Measurements from ENCODE around the gene SLC12A7. TPM values are rescaled to one million over a fixed set of nuclear protein-coding genes. Genes with fewer than 3 reads are reported as not detected.

The SLC12A7 gene
- total RNA-seq, 1 experiment from 2014 or later = 28.1 TPM

GRCh38 chr5:1150866-1151265 lies 39.0 kb upstream of the SLC12A7 start:
- no peak for ATAC-seq
- ChIA-PET POLR2A (no interaction called here), CTCF (interaction anchor here (0.7 to 2.5 kb wide), 3 partner anchors 12 to 494 kb away, joined by 3 to 5 read pairs (median 4); no protein-coding TSS in a partner anchor)
- Mint-ChIP-seq H3K36me3 (no peaks in the 10 kb centered on the region), H3K4me1 (peaks cover 8% of the 10 kb centered on the region), H3K9me3 (no peaks in the 10 kb centered on the region), H3K27me3 (ENCODE audit: low read depth) (peaks cover 16% of the 10 kb centered on the region), H3K4me3 (no peak overlapping the region), H3K27ac (no peak overlapping the region)
- no peak for DNase-seq (ENCODE audit: low spot score)
- TF ChIP-seq CREB1 (CRISPR knock-in tag; IDR thresholded peaks at IDR 0.05) (no peak), HMGA2 (CRISPR knock-in tag; IDR thresholded peaks at IDR 0.05) (no peak), ELF4 (CRISPR knock-in tag; IDR thresholded peaks at IDR 0.05; ENCODE audit: low read depth) (no peak)
- TF ChIP-seq, protein P1, sequence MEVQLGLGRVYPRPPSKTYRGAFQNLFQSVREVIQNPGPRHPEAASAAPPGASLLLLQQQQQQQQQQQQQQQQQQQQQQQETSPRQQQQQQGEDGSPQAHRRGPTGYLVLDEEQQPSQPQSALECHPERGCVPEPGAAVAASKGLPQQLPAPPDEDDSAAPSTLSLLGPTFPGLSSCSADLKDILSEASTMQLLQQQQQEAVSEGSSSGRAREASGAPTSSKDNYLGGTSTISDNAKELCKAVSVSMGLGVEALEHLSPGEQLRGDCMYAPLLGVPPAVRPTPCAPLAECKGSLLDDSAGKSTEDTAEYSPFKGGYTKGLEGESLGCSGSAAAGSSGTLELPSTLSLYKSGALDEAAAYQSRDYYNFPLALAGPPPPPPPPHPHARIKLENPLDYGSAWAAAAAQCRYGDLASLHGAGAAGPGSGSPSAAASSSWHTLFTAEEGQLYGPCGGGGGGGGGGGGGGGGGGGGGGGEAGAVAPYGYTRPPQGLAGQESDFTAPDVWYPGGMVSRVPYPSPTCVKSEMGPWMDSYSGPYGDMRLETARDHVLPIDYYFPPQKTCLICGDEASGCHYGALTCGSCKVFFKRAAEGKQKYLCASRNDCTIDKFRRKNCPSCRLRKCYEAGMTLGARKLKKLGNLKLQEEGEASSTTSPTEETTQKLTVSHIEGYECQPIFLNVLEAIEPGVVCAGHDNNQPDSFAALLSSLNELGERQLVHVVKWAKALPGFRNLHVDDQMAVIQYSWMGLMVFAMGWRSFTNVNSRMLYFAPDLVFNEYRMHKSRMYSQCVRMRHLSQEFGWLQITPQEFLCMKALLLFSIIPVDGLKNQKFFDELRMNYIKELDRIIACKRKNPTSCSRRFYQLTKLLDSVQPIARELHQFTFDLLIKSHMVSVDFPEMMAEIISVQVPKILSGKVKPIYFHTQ (CRISPR knock-in tag; IDR thresholded peaks at IDR 0.05) = no peak
- TF ChIP-seq, protein P2, sequence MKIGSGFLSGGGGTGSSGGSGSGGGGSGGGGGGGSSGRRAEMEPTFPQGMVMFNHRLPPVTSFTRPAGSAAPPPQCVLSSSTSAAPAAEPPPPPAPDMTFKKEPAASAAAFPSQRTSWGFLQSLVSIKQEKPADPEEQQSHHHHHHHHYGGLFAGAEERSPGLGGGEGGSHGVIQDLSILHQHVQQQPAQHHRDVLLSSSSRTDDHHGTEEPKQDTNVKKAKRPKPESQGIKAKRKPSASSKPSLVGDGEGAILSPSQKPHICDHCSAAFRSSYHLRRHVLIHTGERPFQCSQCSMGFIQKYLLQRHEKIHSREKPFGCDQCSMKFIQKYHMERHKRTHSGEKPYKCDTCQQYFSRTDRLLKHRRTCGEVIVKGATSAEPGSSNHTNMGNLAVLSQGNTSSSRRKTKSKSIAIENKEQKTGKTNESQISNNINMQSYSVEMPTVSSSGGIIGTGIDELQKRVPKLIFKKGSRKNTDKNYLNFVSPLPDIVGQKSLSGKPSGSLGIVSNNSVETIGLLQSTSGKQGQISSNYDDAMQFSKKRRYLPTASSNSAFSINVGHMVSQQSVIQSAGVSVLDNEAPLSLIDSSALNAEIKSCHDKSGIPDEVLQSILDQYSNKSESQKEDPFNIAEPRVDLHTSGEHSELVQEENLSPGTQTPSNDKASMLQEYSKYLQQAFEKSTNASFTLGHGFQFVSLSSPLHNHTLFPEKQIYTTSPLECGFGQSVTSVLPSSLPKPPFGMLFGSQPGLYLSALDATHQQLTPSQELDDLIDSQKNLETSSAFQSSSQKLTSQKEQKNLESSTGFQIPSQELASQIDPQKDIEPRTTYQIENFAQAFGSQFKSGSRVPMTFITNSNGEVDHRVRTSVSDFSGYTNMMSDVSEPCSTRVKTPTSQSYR (CRISPR knock-in tag; IDR thresholded peaks at IDR 0.05) = no peak

- ATAC-seq (no peak; the same call in 1 of the 2 replicates), DNase-seq (ENCODE audit: low spot score) (no peak)
- H3K9me3 Mint-ChIP-seq = no peaks in the 10 kb centered on the region
- no peaks in the 10 kb centered on the region for H3K36me3 Mint-ChIP-seq
- H3K4me3 Mint-ChIP-seq = no peak overlapping the region
- no peak overlapping the region for H3K27ac Mint-ChIP-seq
- POLR2A ChIA-PET = no interaction called here
- CTCF ChIA-PET = no interaction called here
- TF ChIP-seq ZNF423 (CRISPR knock-in tag; IDR thresholded peaks at IDR 0.05) (no peak), SMAD3 (CRISPR knock-in tag; IDR thresholded peaks at IDR 0.05; ENCODE audit: borderline replicate concordance) (no peak)
- no peaks in the 10 kb centered on the region for H3K27me3 Mint-ChIP-seq (ENCODE audit: low read depth)
- peaks cover 9% of the 10 kb centered on the region for H3K4me1 Mint-ChIP-seq
Observed at GRCh38 chr5:1144638-1145396, 33.0 kb upstream of the SLC12A7 start.

DNA sequence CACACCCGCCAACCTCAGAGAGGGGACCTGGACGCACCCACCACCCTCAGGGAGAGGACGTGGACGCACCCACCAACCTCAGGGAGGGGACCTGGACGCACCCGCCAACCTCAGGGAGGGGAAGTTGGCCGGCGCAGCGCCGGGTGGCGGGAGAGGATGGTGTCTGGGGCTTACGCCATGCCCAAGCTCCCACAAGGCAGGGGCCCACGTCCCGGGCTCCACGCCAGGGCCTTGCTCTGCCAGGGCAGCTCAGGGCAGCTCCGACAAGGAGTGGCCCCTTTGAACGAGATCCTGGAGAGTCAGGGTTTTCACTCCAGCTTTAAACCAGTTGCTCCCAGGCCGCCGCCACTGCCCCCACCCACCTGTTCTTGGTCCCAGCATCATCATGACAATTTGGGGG lies 32.2 kb upstream of the SLC12A7 start:
- H3K4me1 Mint-ChIP-seq = peaks cover 9% of the 10 kb centered on the region; the same call in 1 of the 2 replicates
- ATAC-seq (no peak), DNase-seq (ENCODE audit: low spot score) (no peak)
- CTCF ChIA-PET = interaction anchor here (1.0 kb wide), 1 partner anchor 13 kb away, joined by 4 read pairs; no protein-coding TSS in a partner anchor
- H3K27me3 Mint-ChIP-seq (ENCODE audit: low read depth) = no peaks in the 10 kb centered on the region
- TF ChIP-seq MAX (CRISPR knock-in tag; IDR thresholded peaks at IDR 0.05) (no peak), RORB (CRISPR knock-in tag; IDR thresholded peaks at IDR 0.05) (no peak)
- POLR2A ChIA-PET = no interaction called here
- no peaks in the 10 kb centered on the region for H3K36me3 Mint-ChIP-seq
- H3K9me3 Mint-ChIP-seq = no peaks in the 10 kb centered on the region
- no peak overlapping the region for H3K27ac Mint-ChIP-seq
- H3K4me3 Mint-ChIP-seq = no peak overlapping the region

DNA sequence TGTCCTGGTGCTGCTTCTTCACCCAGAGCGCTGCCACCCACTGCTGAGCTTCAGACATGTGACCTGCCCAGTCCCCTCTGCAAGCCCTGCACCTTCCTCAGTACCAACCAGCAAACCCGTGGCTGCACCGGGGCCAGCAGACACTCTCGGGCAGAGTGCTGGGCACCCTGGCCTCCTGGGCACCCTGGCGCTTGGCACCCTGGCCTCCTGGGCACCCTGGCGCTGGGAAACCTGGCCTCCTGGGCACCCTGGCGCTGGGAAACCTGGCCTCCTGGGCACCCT lies 31.7 kb upstream of the SLC12A7 start:
- Mint-ChIP-seq H3K4me3 (no peak overlapping the region), H3K27ac (no peak overlapping the region), H3K36me3 (no peaks in the 10 kb centered on the region), H3K4me1 (peaks cover 9% of the 10 kb centered on the region; the same call in 1 of the 2 replicates), H3K27me3 (ENCODE audit: low read depth) (no peaks in the 10 kb centered on the region), H3K9me3 (no peaks in the 10 kb centered on the region)
- ChIA-PET CTCF (interaction anchor here (1.0 kb wide), 1 partner anchor 12 kb away, joined by 4 read pairs; no protein-coding TSS in a partner anchor), POLR2A (no interaction called here)
- DNase-seq (ENCODE audit: low spot score) (no peak), ATAC-seq (no peak)
- TF ChIP-seq FOXJ3 (CRISPR knock-in tag; IDR thresholded peaks at IDR 0.05; ENCODE audit: borderline replicate concordance) (no peak), ZNF416 (CRISPR knock-in tag; IDR thresholded peaks at IDR 0.05) (no peak), MXD4 (CRISPR knock-in tag; IDR thresholded peaks at IDR 0.05; ENCODE audit: borderline replicate concordance) (no peak), E2F4 (CRISPR knock-in tag; IDR thresholded peaks at IDR 0.05; ENCODE audit: borderline replicate concordance, low read depth) (no peak), ATF1 (CRISPR knock-in tag; IDR thresholded peaks at IDR 0.05) (no peak), NR3C1 (CRISPR knock-in tag; conservative IDR thresholded peaks at IDR 0.05; ENCODE audit: low read depth) (no peak)
- TF ChIP-seq, protein P1 (CRISPR knock-in tag; IDR thresholded peaks at IDR 0.05) = no peak
- TF ChIP-seq, protein P3, sequence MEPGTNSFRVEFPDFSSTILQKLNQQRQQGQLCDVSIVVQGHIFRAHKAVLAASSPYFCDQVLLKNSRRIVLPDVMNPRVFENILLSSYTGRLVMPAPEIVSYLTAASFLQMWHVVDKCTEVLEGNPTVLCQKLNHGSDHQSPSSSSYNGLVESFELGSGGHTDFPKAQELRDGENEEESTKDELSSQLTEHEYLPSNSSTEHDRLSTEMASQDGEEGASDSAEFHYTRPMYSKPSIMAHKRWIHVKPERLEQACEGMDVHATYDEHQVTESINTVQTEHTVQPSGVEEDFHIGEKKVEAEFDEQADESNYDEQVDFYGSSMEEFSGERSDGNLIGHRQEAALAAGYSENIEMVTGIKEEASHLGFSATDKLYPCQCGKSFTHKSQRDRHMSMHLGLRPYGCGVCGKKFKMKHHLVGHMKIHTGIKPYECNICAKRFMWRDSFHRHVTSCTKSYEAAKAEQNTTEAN (CRISPR knock-in tag; IDR thresholded peaks at IDR 0.05) = no peak
